AG04450 (cell line): ENCODE measurements around the gene ARMC9. TPM values are rescaled to one million over a fixed set of nuclear protein-coding genes. Genes with fewer than 3 reads are reported as not detected.
"Not testable (repeated sequence)": the region's sequence is repeated elsewhere in the genome, so short reads cannot be mapped to it uniquely, and the experiment has no call there.

ENCODE experiments used
- CTCF ChIA-PET: fragments of 300-600, 350-600 bp; formaldehyde crosslinking; extraction: SDS; loops from one replicate; lab custom pipeline; 2022; ENCODE audit warnings: antibody characterized with exemption, inconsistent platforms; lab: Charles Lee
- POLR2A ChIA-PET: fragments of 350-600 bp; formaldehyde crosslinking; extraction: SDS; loops from one replicate; lab custom pipeline; 2021; ENCODE audit warnings: antibody characterized with exemption, inconsistent platforms; lab: Yijun Ruan, JAX
- DNase-seq: peaks from one replicate; pipeline ENCODE4 v3.0.0-alpha.2; 2011; ENCODE audit warnings: low read depth, low spot score
- H3K27ac ChIP-seq: one replicate; pipeline ENCODE4 v1.5.1; 2012; ENCODE audit warnings: low read depth, low read length, control low read depth
- H3K27me3 ChIP-seq: one replicate; pipeline ENCODE4 v1.6.0; 2012; ENCODE audit warnings: low read length; ENCODE audit not compliant: control insufficient read depth, insufficient read depth
- H3K4me3 ChIP-seq: 2 replicates; pipeline ENCODE4 v1.5.1; 2011; ENCODE audit warnings: mild to moderate bottlenecking, low read depth, low read length, control low read depth
- H3K9me3 ChIP-seq: 2 replicates; pipeline ENCODE4 v1.5.1; 2012; ENCODE audit warnings: low read length; ENCODE audit not compliant: control insufficient read depth, insufficient read depth
- CTCF ChIP-seq: IDR thresholded peaks from 2 replicates; pipeline ENCODE4 v1.5.1; 2011; ENCODE audit warnings: low read depth, low read length, control low read depth, inconsistent platforms
- polyA plus RNA-seq: library from polyadenylated mRNA; depleted of rRNA; stranded (reverse); fragments of >200 nt; gene quantifications from 2 replicates; pipeline ENCODE4 v1.2.3, GENCODE V29; 2011

Gene ARMC9
- polyA plus RNA-seq, 1 experiment: 49.4 TPM

- ChIA-PET CTCF (interaction anchor here (1.2 to 1.6 kb wide), 2 partner anchors 9 to 50 kb away, joined by 3 to 4 read pairs; no protein-coding TSS in a partner anchor), POLR2A (no interaction called here)
- Histone ChIP-seq H3K9me3 (no peaks in the 10 kb centered on the region), H3K4me3 (no peak overlapping the region), H3K27ac (no peak overlapping the region), H3K27me3 (no peaks in the 10 kb centered on the region)
- DNase-seq: no peak
- no peak for TF ChIP-seq CTCF
These were observed 148.7 kb downstream of the ARMC9 start for GRCh38 chr2:231347081-231347480.

GRCh38 chr2:231347638-231348037 is 149.2 kb downstream of the ARMC9 start:
- ChIA-PET POLR2A (no interaction called here), CTCF (interaction anchor here (1.2 to 1.6 kb wide), 2 partner anchors 9 to 51 kb away, joined by 3 to 4 read pairs; no protein-coding TSS in a partner anchor)
- H3K27ac ChIP-seq: no peak overlapping the region

GRCh38 chr2:231348173-231348572 is 149.7 kb downstream of the ARMC9 start:
- DNase-seq: no peak
- H3K9me3 ChIP-seq: no peaks in the 10 kb centered on the region
- no peak overlapping the region for H3K27ac ChIP-seq
- ChIA-PET CTCF (no interaction called here), POLR2A (no interaction called here)
- no peak overlapping the region for H3K4me3 ChIP-seq
- TF ChIP-seq CTCF: no peak
- H3K27me3 ChIP-seq: no peaks in the 10 kb centered on the region

More at GRCh38 chr2:231347638-231348037, 149.2 kb downstream of the ARMC9 start:
- DNase-seq: no peak
- Histone ChIP-seq H3K9me3 (no peaks in the 10 kb centered on the region), H3K4me3 (no peak overlapping the region), H3K27me3 (no peaks in the 10 kb centered on the region)
- no peak for TF ChIP-seq CTCF

GRCh38 chr2:231348704-231349373 is 150.4 kb downstream of the ARMC9 start:
- Histone ChIP-seq H3K9me3 (no peaks in the 10 kb centered on the region), H3K27me3 (no peaks in the 10 kb centered on the region), H3K27ac (no peak overlapping the region), H3K4me3 (no peak overlapping the region)
- ChIA-PET POLR2A (no interaction called here), CTCF (interaction anchor here (0.7 to 1.2 kb wide), 2 partner anchors 49 to 52 kb away, joined by 3 to 4 read pairs; no protein-coding TSS in a partner anchor)
- no peak for TF ChIP-seq CTCF
- DNase-seq: peak; percentile 24

- CTCF ChIA-PET: interaction anchor here (0.7 to 1.2 kb wide), 2 partner anchors 50 to 53 kb away, joined by 3 to 4 read pairs; no protein-coding TSS in a partner anchor
These were observed 150.9 kb downstream of the ARMC9 start for GRCh38 chr2:231349374-231349735.

More at GRCh38 chr2:231349374-231349735, 150.9 kb downstream of the ARMC9 start:
- DNase-seq, H3K27me3 ChIP-seq, H3K27ac ChIP-seq, H3K9me3 ChIP-seq, H3K4me3 ChIP-seq, POLR2A ChIA-PET: not testable (repeated sequence)
